Memory B cell (primary cell): Measurements from ENCODE around the gene APMAP.
A peak's percentile ranks its signal among the peaks of the same experiment; 100 is the strongest.

Source experiments
- ATAC-seq: fragments of 150-1000 bp; cut with Tn5 transposase; 2 replicates; pipeline ENCODE4 v1.10.0; 2021; ENCODE audit warnings: low read depth, mild to moderate bottlenecking, moderate library complexity
- DNase-seq, 2 donors: peaks; one replicate each; pipeline ENCODE4 v3.0.0; 2022; ENCODE audit warnings: low spot score in 2 of 2
- H3K27ac Mint-ChIP-seq: one replicate; pipeline ENCODE4 v1.8.0; 2022; ENCODE audit warnings: mild to moderate bottlenecking, moderate library complexity, mixed read lengths
- H3K27me3 Mint-ChIP-seq: one replicate; pipeline ENCODE4 v1.8.0; 2022; ENCODE audit warnings: mixed read lengths
- H3K36me3 Mint-ChIP-seq: one replicate; pipeline ENCODE4 v1.8.0; 2022; ENCODE audit warnings: mild to moderate bottlenecking, mixed read lengths
- H3K4me1 Mint-ChIP-seq: one replicate; pipeline ENCODE4 v1.8.0; 2022; ENCODE audit warnings: mixed read lengths
- H3K4me3 Mint-ChIP-seq: one replicate; pipeline ENCODE4 v1.8.0; 2022; ENCODE audit warnings: mild to moderate bottlenecking, moderate library complexity, mixed read lengths
- H3K9me3 Mint-ChIP-seq: one replicate; pipeline ENCODE4 v1.8.0; 2022; ENCODE audit warnings: mixed read lengths

APMAP gene

DNA sequence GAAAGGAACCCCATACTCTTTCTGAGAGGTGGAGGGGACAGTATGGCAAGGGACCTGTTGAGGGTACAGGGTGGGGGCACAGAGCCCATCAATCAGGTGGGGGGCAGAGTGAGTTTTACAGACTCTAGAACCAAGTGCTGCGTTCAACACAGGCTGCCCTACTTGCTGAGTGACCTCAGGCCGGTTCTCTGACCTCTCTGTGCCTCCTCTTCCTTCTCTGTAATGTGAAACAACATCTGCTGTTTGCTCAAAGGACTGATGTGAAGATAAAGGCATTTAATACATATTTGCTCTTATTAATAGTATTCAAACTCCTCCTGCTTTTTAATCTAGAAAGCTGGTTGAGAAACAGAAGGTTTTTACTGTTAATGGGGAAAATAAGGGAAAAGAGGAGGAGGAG lies 25.9 kb upstream of the APMAP start:
- Mint-ChIP-seq H3K27me3 (no peaks in the 10 kb centered on the region), H3K36me3 (peaks cover 19% of the 10 kb centered on the region), H3K9me3 (no peaks in the 10 kb centered on the region), H3K4me3 (no peak overlapping the region), H3K27ac (no peak overlapping the region), H3K4me1 (peaks cover 15% of the 10 kb centered on the region)
- ATAC-seq (no peak), DNase-seq (no peak)

GRCh38 chr20:25017257-25017803 lies 24.8 kb upstream of the APMAP start:
- no peaks in the 10 kb centered on the region for H3K27me3 Mint-ChIP-seq
- ATAC-seq (no peak), DNase-seq (no peak)
- peaks cover 19% of the 10 kb centered on the region for H3K36me3 Mint-ChIP-seq
- peaks cover 15% of the 10 kb centered on the region for H3K4me1 Mint-ChIP-seq
- no peaks in the 10 kb centered on the region for H3K9me3 Mint-ChIP-seq
- H3K4me3 Mint-ChIP-seq, result no peak overlapping the region
- no peak overlapping the region for H3K27ac Mint-ChIP-seq

DNA sequence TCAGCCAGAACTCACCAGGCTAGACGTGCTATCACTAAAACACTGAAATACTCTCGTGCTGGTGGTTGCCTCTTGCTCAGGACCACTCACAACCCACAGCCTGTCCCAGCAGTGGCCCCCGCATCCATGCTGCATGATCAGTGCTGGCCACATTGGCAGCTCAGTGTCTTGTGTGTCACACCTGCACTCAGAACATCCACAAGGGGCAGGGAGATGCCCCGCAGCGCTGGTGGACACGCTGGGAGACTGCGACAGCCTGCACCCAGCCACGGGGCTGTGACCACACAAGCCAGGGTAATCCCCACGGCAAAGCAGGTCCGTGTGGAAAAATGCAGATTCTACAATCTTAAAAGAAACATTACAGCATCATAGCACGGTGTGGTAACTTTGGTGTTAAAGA lies 23.9 kb upstream of the APMAP start:
- H3K36me3 Mint-ChIP-seq, result peaks cover 19% of the 10 kb centered on the region
- no peak overlapping the region for H3K4me3 Mint-ChIP-seq
- H3K27me3 Mint-ChIP-seq, result no peaks in the 10 kb centered on the region
- peaks cover 15% of the 10 kb centered on the region for H3K4me1 Mint-ChIP-seq
- H3K9me3 Mint-ChIP-seq, result no peaks in the 10 kb centered on the region
- no peak for DNase-seq
- ATAC-seq, result no peak
- no peak overlapping the region for H3K27ac Mint-ChIP-seq

DNA sequence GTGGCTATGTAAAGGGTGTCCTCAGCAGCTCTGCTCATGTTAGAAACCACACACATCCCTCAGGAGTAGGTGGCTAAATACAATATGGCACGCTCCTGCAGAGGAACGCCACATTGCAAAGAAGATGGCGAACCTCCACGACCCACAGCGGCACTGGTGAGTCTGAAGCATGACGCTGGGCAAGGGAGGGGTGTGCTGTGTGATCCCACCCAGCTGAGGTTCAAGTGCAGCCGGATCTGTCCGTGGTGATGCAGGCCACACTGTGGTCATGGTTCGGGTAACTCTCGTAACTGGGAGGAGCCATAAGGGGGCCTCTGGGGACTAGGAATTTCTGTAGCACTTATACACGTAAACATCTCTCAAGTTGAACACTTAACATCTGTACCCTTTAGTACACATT lies 23.4 kb upstream of the APMAP start:
- no peak for DNase-seq
- Mint-ChIP-seq H3K9me3 (no peaks in the 10 kb centered on the region), H3K27ac (no peak overlapping the region), H3K4me1 (peaks cover 15% of the 10 kb centered on the region), H3K27me3 (no peaks in the 10 kb centered on the region), H3K36me3 (peaks cover 20% of the 10 kb centered on the region), H3K4me3 (no peak overlapping the region)
- ATAC-seq, result peak; percentile 43

- DNase-seq (no peak), ATAC-seq (no peak)
- no peak overlapping the region for H3K4me3 Mint-ChIP-seq
- no peaks in the 10 kb centered on the region for H3K27me3 Mint-ChIP-seq
- no peaks in the 10 kb centered on the region for H3K9me3 Mint-ChIP-seq
- peaks cover 15% of the 10 kb centered on the region for H3K4me1 Mint-ChIP-seq
- H3K27ac Mint-ChIP-seq, result no peak overlapping the region
- H3K36me3 Mint-ChIP-seq, result peaks cover 25% of the 10 kb centered on the region
These were observed 22.3 kb upstream of the APMAP start for GRCh38 chr20:25014816-25015215.

- DNase-seq (no peak), ATAC-seq (no peak)
- H3K9me3 Mint-ChIP-seq, result no peaks in the 10 kb centered on the region
- H3K27ac Mint-ChIP-seq, result no peak overlapping the region
- no peak overlapping the region for H3K4me3 Mint-ChIP-seq
- peaks cover 12% of the 10 kb centered on the region for H3K4me1 Mint-ChIP-seq
- H3K36me3 Mint-ChIP-seq, result peaks cover 26% of the 10 kb centered on the region
- no peaks in the 10 kb centered on the region for H3K27me3 Mint-ChIP-seq
These were observed 21.2 kb upstream of the APMAP start for GRCh38 chr20:25013478-25014380.

DNA sequence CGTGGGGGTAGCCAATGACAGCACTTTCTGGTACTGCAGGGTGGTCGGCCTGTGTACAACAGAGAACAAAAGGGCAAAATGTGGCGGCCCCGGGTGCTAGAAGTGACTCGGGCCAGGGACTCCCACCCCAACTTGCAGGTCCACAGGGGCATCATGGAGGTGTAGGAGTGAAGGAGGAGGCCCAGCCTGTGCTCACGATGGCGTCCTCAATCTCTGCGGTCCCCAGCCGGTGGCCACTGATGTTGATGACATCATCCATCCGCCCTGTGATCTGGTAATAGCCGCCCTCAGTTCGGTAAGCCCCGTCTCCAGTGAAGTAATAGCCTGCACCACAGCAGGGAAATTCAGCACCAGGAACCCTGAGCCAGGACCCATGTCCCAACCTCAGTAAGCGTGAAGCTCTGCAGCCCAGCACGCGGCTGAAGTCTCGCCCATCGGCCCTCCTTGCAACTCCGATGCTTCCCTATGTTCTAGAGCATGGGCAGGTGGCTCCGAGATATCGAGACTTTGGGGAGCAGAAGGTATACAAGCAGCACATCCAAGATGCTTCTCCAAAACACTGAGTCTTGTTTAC lies 20.2 kb upstream of the APMAP start:
- no peaks in the 10 kb centered on the region for H3K9me3 Mint-ChIP-seq
- no peaks in the 10 kb centered on the region for H3K27me3 Mint-ChIP-seq
- no peak overlapping the region for H3K27ac Mint-ChIP-seq
- DNase-seq, result no peak
- H3K36me3 Mint-ChIP-seq, result peaks cover 26% of the 10 kb centered on the region
- H3K4me1 Mint-ChIP-seq, result peaks cover 11% of the 10 kb centered on the region
- H3K4me3 Mint-ChIP-seq, result no peak overlapping the region
- ATAC-seq, result no peak

GRCh38 chr20:25011831-25012241 lies 19.3 kb upstream of the APMAP start:
- H3K9me3 Mint-ChIP-seq, result no peaks in the 10 kb centered on the region
- peaks cover 9% of the 10 kb centered on the region for H3K4me1 Mint-ChIP-seq
- no peak overlapping the region for H3K4me3 Mint-ChIP-seq
- H3K27ac Mint-ChIP-seq, result no peak overlapping the region
- DNase-seq (no peak), ATAC-seq (no peak)
- H3K27me3 Mint-ChIP-seq, result no peaks in the 10 kb centered on the region
- H3K36me3 Mint-ChIP-seq, result peaks cover 29% of the 10 kb centered on the region

- Mint-ChIP-seq H3K27me3 (no peaks in the 10 kb centered on the region), H3K27ac (no peak overlapping the region), H3K9me3 (no peaks in the 10 kb centered on the region), H3K4me1 (peaks cover 5% of the 10 kb centered on the region), H3K4me3 (no peak overlapping the region), H3K36me3 (peaks cover 34% of the 10 kb centered on the region)
- ATAC-seq (no peak), DNase-seq (no peak)
These were observed 18.7 kb upstream of the APMAP start for GRCh38 chr20:25011261-25011660.

GRCh38 chr20:25009218-25010145 lies 16.9 kb upstream of the APMAP start:
- Mint-ChIP-seq H3K4me3 (no peak overlapping the region), H3K27me3 (no peaks in the 10 kb centered on the region), H3K36me3 (peaks cover 39% of the 10 kb centered on the region), H3K9me3 (no peaks in the 10 kb centered on the region), H3K4me1 (no peaks in the 10 kb centered on the region), H3K27ac (no peak overlapping the region)
- ATAC-seq (no peak), DNase-seq (no peak)

GRCh38 chr20:25008388-25009217 lies 16.1 kb upstream of the APMAP start:
- H3K27ac Mint-ChIP-seq, result no peak overlapping the region
- H3K9me3 Mint-ChIP-seq, result no peaks in the 10 kb centered on the region
- H3K36me3 Mint-ChIP-seq, result peaks cover 43% of the 10 kb centered on the region

GRCh38 chr20:25007491-25008305 lies 15.1 kb upstream of the APMAP start:
- DNase-seq (no peak), ATAC-seq (no peak)
- H3K4me3 Mint-ChIP-seq, result no peak overlapping the region
- H3K4me1 Mint-ChIP-seq, result no peaks in the 10 kb centered on the region
- peaks cover 3% of the 10 kb centered on the region for H3K9me3 Mint-ChIP-seq
- H3K27ac Mint-ChIP-seq, result no peak overlapping the region
- peaks cover 45% of the 10 kb centered on the region for H3K36me3 Mint-ChIP-seq
- H3K27me3 Mint-ChIP-seq, result no peaks in the 10 kb centered on the region

More at GRCh38 chr20:25008388-25009217, 16.1 kb upstream of the APMAP start:
- no peaks in the 10 kb centered on the region for H3K4me1 Mint-ChIP-seq
- no peak overlapping the region for H3K4me3 Mint-ChIP-seq
- no peaks in the 10 kb centered on the region for H3K27me3 Mint-ChIP-seq
- DNase-seq (no peak), ATAC-seq (no peak)
